GM12878 (cell line): Measurements from ENCODE around the gene BTBD7. TPM values are rescaled to one million over a fixed set of nuclear protein-coding genes. Genes with fewer than 3 reads are reported as not detected.

Experiments
- ATAC-seq: fragments of 200-7000 bp; cut with Tn5 transposase; 3 replicates; pipeline ENCODE4 v1.9.1; 2020; ENCODE audit warnings: mild to moderate bottlenecking, moderate library complexity
- BruUV-seq: library from RNA; stranded (reverse); fragments of 400-500 nt; replicated peaks from 2 replicates; lab custom pipeline; 2021; lab: Mats Ljungman, UMichigan
- CTCF ChIA-PET: fragments of 300-600 bp; sonication (Branson Sonifier 250); formaldehyde crosslinking; extraction: SDS; loops from one replicate; lab custom pipeline; 2021; ENCODE audit warnings: inconsistent platforms; lab: Yijun Ruan, JAX
- POLR2A ChIA-PET: fragments of 350-600 bp; formaldehyde crosslinking; extraction: SDS; loops from one replicate; lab custom pipeline; 2021; ENCODE audit warnings: inconsistent platforms; lab: Charles Lee
- RAD21 ChIA-PET: fragments of 300-600 bp; sonication (Branson Sonifier 250); formaldehyde crosslinking; loops from one replicate; lab custom pipeline; 2023; ENCODE audit warnings: antibody characterized with exemption; ENCODE audit not compliant: unreplicated experiment; lab: Charles Lee
- SMC1A ChIA-PET: fragments of 300-600 bp; sonication (Branson Sonifier 250); formaldehyde crosslinking; loops from one replicate; lab custom pipeline; 2023; ENCODE audit not compliant: unreplicated experiment, uncharacterized antibody; lab: Charles Lee
- DNase-seq: peaks from one replicate; pipeline ENCODE4 v3.0.0-alpha.2; 2011; ENCODE audit warnings: low read depth, low spot score
- FAIRE-seq: peaks from 3 replicates; lab custom pipeline; 2011; peaks lifted over from hg19 to GRCh38; lab: Jason Lieb, UNC
- H2AFZ ChIP-seq: 2 replicates; pipeline ENCODE4 v1.6.0; 2011; ENCODE audit warnings: low read depth, low read length, control low read depth; ENCODE audit not compliant: control insufficient read depth
- H3K27ac ChIP-seq: 2 replicates; pipeline ENCODE4 v1.5.1; 2011; ENCODE audit warnings: control low read depth; ENCODE audit not compliant: control insufficient read depth, insufficient read depth
- H3K27me3 ChIP-seq, 2 experiments: replicated peaks in 1 of 2; 2 replicates each; pipeline versions ENCODE4 v1.6.0 to v1.6.1; 2011; ENCODE audit warnings: low read length in 1 of 2; ENCODE audit not compliant: control insufficient read depth in 2 of 2, insufficient read depth in 2 of 2
- H3K36me3 ChIP-seq, 2 experiments: 2 replicates each; pipeline ENCODE4 v1.5.1; 2011; ENCODE audit warnings: low read length in 1 of 2; ENCODE audit not compliant: control insufficient read depth in 2 of 2, insufficient read depth in 2 of 2
- H3K4me1 ChIP-seq: 2 replicates; pipeline ENCODE4 v1.6.1; 2011; ENCODE audit warnings: mild to moderate bottlenecking, low read length, moderate library complexity, mixed read lengths; ENCODE audit not compliant: control insufficient read depth, insufficient read depth
- H3K4me2 ChIP-seq: 2 replicates; pipeline ENCODE4 v1.6.0; 2011; ENCODE audit warnings: control low read depth; ENCODE audit not compliant: control insufficient read depth, insufficient read depth
- H3K4me3 ChIP-seq: fragments of 200-600 bp; sonication (generic); 2 replicates; pipeline ENCODE4 v1.5.1; 2016
- H3K79me2 ChIP-seq: 2 replicates; pipeline ENCODE4 v1.6.0; 2011; ENCODE audit warnings: low read length; ENCODE audit not compliant: control insufficient read depth, insufficient read depth
- H3K9ac ChIP-seq: 2 replicates; pipeline ENCODE4 v1.8.0; 2011; ENCODE audit warnings: low read length, control low read depth, mixed read lengths; ENCODE audit not compliant: control insufficient read depth, insufficient read depth
- H3K9me3 ChIP-seq: replicated peaks from 3 replicates; pipeline ENCODE4 v1.5.1; 2011; ENCODE audit warnings: mild to moderate bottlenecking, low read length; ENCODE audit not compliant: control insufficient read depth, insufficient read depth
- H4K20me1 ChIP-seq: 2 replicates; pipeline ENCODE4 v1.6.0; 2011; ENCODE audit not compliant: control insufficient read depth, insufficient read depth
- BRCA1 ChIP-seq: IDR thresholded peaks from 2 replicates; pipeline ENCODE4 v1.6.1; 2011; ENCODE audit warnings: low read depth, low read length, improper control_type of control experiment
- CREM ChIP-seq: IDR thresholded peaks from 2 replicates; pipeline ENCODE4 v1.6.1; 2014; ENCODE audit warnings: antibody characterized with exemption, low read depth
- GABPA ChIP-seq: IDR thresholded peaks from 2 replicates; pipeline ENCODE4 v1.6.1; 2014; ENCODE audit warnings: antibody characterized with exemption, low read depth, mild to moderate bottlenecking, inconsistent platforms
- MYB ChIP-seq: fragments of 150-350 bp; IDR thresholded peaks from 2 replicates; pipeline ENCODE4 v1.6.1; 2014; ENCODE audit warnings: mild to moderate bottlenecking, low read depth, low read length, borderline replicate concordance
- WGBS: methylation state at CpG from one replicate; pipeline ENCODE4 v1.1.6; 2016; ENCODE audit warnings: low lambda C conversion rate; ENCODE audit not compliant: insufficient replicate concordance, insufficient coverage; ENCODE audit errors: missing lambda C conversion rate; 5-methylcytosine and 5-hydroxymethylcytosine counted together
- in situ Hi-C: fragments of 300-500 bp; cut with MboI; formaldehyde crosslinking; loops from 9 replicates; pipeline ENCODE4 v1.14.3; 2018; ENCODE audit warnings: mixed read lengths
- intact Hi-C: fragments of 100-400 bp; cut with micrococcal nuclease; formaldehyde crosslinking; loops from one replicate; pipeline ENCODE4 v1.14.2; 2022; ENCODE audit not compliant: unreplicated experiment
- polyA plus RNA-seq, 11 experiments: library from polyadenylated mRNA; depleted of rRNA in 4 of 11; unstranded in 6 of 11; stranded (reverse) in 5 of 11; fragments of >200 nt; fragmentation: Nextera tagmentation in 4 of 11; fragmentation: Illumina TruSeq in 1 of 11; extraction: Ambion mirVana in 4 of 11; extraction: Trizol in 1 of 11; gene quantifications; 1 replicate in 1 of 11; 2 replicates in 10 of 11; pipeline versions ENCODE4 v1.2.1 to v1.2.3, GENCODE V29; 2011 to 2016; ENCODE audit warnings: inconsistent platforms in 2 of 11, missing spikeins in 2 of 11, low read depth in 1 of 11
- total RNA-seq, 4 experiments: library from RNA; depleted of rRNA in 3 of 4; stranded (reverse); fragments of >200 nt in 3 of 4; fragmentation: Illumina TruSeq in 1 of 4; extraction: Trizol in 1 of 4; gene quantifications; 2 replicates each; pipeline versions ENCODE4 v1.2.1 to v1.2.3, GENCODE V29; 2013 to 2021
- TF ChIP-seq, protein P1 (sequence below): IDR thresholded peaks from 2 replicates; pipeline ENCODE4 v1.6.1; 2011; ENCODE audit warnings: low read depth, mild to moderate bottlenecking, low read length, moderate library complexity, borderline replicate concordance; ENCODE audit errors: extremely low read depth
- TF ChIP-seq, protein P2 (sequence below): fragments of 450-650 bp; IDR thresholded peaks from 2 replicates; pipeline ENCODE4 v1.6.1; 2017; ENCODE audit warnings: mild to moderate bottlenecking, moderate library complexity

Gene BTBD7
- total and polyA plus RNA-seq, 10 of the 15 experiments (the other 5 are each of a cell fraction or from before 2014, with no cell fraction given) = 3.6 to 17.0 (median 9.6) TPM

DNA sequence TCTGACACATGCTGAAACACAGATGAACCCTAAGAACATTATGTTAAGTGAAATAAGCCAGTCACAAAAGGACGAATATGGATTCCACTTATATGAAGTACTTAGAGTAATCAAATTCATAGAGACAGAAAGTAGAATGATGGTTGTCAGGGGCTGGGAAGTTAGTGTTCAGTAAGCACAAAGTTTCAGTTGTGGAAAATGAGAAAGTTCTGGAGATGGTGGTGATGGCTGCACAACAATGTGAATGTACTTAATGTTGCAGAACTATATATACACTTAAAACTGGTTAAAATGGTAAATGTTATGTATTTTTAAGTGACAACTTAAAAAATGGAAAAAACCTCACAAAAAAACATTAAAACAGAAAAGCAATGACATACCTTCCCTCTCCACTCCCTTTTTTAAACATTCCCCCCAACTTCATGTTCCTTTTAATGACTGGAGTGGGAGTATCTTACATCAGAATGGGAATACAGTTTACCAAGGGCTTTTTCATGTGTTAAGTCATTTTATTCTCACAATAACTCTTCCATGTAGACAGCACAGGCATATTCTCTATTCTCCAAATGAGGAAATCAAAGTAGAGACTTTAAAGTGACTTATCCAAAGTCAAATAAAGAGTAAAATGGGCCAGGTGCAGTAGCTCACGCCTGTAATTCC, 24.0 kb downstream of the BTBD7 start:
- CTCF ChIA-PET = no interaction called here
- Histone ChIP-seq H4K20me1 (no peaks in the 10 kb centered on the region; the same call in 1 of the 2 replicates), H3K9ac (no peak overlapping the region), H3K79me2 (peaks cover 42% of the 10 kb centered on the region), H3K36me3 (no peaks in the 10 kb centered on the region), H2AFZ (no peak overlapping the region), H3K27me3 (no peaks in the 10 kb centered on the region), H3K4me2 (no peak overlapping the region), H3K9me3 (no peaks in the 10 kb centered on the region), H3K4me1 (no peaks in the 10 kb centered on the region), H3K4me3 (no peak overlapping the region), H3K27ac (no peak overlapping the region)
- POLR2A ChIA-PET = no interaction called here
- FAIRE-seq (no peak), DNase-seq (no peak), ATAC-seq (no peak)
- BruUV-seq = no TSS peak
- intact Hi-C loops (no loop called here), in situ Hi-C loops (no loop called here)
- SMC1A ChIA-PET = interaction anchor here (1.2 kb wide), 1 partner anchor 9 kb away, joined by 5 read pairs; no protein-coding TSS in a partner anchor
- TF ChIP-seq MYB (no peak), GABPA (no peak), CREM (no peak), BRCA1 (no peak)
- TF ChIP-seq, protein P1, sequence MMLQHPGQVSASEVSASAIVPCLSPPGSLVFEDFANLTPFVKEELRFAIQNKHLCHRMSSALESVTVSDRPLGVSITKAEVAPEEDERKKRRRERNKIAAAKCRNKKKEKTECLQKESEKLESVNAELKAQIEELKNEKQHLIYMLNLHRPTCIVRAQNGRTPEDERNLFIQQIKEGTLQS = no peak
- TF ChIP-seq, protein P2, sequence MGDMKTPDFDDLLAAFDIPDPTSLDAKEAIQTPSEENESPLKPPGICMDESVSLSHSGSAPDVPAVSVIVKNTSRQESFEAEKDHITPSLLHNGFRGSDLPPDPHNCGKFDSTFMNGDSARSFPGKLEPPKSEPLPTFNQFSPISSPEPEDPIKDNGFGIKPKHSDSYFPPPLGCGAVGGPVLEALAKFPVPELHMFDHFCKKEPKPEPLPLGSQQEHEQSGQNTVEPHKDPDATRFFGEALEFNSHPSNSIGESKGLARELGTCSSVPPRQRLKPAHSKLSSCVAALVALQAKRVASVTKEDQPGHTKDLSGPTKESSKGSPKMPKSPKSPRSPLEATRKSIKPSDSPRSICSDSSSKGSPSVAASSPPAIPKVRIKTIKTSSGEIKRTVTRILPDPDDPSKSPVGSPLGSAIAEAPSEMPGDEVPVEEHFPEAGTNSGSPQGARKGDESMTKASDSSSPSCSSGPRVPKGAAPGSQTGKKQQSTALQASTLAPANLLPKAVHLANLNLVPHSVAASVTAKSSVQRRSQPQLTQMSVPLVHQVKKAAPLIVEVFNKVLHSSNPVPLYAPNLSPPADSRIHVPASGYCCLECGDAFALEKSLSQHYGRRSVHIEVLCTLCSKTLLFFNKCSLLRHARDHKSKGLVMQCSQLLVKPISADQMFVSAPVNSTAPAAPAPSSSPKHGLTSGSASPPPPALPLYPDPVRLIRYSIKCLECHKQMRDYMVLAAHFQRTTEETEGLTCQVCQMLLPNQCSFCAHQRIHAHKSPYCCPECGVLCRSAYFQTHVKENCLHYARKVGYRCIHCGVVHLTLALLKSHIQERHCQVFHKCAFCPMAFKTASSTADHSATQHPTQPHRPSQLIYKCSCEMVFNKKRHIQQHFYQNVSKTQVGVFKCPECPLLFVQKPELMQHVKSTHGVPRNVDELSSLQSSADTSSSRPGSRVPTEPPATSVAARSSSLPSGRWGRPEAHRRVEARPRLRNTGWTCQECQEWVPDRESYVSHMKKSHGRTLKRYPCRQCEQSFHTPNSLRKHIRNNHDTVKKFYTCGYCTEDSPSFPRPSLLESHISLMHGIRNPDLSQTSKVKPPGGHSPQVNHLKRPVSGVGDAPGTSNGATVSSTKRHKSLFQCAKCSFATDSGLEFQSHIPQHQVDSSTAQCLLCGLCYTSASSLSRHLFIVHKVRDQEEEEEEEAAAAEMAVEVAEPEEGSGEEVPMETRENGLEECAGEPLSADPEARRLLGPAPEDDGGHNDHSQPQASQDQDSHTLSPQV = no peak
- WGBS = 96% methylated on average over 2 of the region's 2 CpGs
- RAD21 ChIA-PET = no interaction called here
